WI38 (cell line): ENCODE results near the gene USP48.

Experiments used
- H3K4me3 ChIP-seq: 2 replicates; pipeline ENCODE4 v1.5.1; 2011; ENCODE audit warnings: low read depth, mild to moderate bottlenecking, control low read depth, low read length
- CTCF ChIP-seq: IDR thresholded peaks from 2 replicates; pipeline ENCODE4 v1.5.1; 2012; ENCODE audit warnings: low read depth, mild to moderate bottlenecking, control low read depth, low read length

The USP48 gene

GRCh38 chr1:21782868-21783678, at the start of gene USP48:
Gene USP48, minus strand, starts transcription at chr1:21783149. Its CDS starts 192 bp downstream, at chr1:21782957.
- H3K4me3 ChIP-seq = peak within 1 kb of the TSS; percentile 86
- no peak for TF ChIP-seq CTCF

GRCh38 chr1:21831454-21831970, 48.6 kb upstream of the USP48 start:
- no peak for TF ChIP-seq CTCF
- no peak overlapping the region for H3K4me3 ChIP-seq

DNA sequence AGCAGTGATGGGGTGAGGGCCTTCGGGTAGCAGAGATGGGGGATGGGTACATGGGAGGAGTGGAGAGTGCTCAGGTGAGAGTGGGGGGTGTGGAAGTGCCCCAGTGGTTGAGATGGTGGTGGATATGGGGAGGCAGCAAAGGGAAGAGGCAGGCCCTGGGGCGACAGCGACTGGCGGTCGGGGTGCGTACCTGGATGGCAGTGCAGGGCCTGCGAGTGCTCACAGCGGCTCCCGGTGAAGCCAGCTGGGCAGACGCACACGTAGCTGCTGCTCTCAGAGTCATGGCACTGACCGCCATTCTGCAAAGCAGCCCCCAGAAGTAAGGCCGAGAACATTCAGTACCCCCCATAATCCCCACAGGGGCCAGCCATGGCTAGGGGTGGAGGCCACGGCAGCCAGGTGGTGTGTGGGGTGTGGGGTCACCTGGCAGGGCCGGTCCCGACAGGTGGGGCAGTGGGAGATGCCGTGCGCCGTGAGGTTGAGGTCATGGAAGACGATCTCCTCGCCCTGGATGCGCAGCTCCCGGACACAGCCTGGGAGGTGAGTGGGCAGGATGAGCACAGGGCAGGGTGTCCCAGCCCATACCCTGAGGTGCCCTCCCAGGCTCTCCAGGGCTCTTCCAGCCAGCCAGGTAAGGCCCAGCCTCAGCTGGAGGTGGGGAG, 48.0 kb upstream of the USP48 start:
- no peak for TF ChIP-seq CTCF
- H3K4me3 ChIP-seq = no peak overlapping the region

- TF ChIP-seq CTCF = no peak
- no peak overlapping the region for H3K4me3 ChIP-seq
Observed at GRCh38 chr1:21829294-21829693, 46.3 kb upstream of the USP48 start.

DNA sequence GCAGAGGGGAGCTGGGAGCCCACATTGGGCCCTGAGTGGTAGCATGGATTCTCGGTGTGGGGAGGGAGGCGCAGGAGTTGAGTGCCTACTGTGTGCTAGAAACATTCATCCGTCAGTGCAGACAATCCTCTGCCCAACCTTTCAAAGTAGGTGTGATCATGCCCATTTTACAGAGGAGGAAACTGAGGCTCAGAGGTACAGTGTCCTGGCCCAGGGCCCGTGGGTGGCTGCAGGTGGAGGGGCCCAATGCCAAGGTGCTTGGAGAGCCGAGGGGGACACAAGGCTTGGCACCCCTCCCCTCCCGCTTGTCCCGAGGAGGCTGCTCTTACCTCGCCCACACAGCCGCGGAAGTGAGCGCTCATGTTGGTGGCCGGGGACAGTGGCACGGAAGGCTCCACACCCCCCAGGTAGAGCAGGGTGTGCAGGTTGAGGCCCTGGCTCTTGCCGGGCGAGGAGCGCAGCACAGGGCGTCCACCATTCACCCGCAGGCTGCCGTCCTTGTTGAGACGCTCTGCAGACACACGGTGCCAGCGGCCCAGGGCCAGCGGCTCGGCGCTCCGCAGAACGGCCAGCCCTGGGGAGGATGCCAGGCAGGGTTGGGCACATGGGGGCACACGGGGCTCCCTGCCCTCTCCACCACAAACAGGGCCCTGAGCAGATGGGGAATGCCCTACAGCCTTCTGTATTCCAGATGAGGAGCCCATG, 45.7 kb upstream of the USP48 start:
- H3K4me3 ChIP-seq = no peak overlapping the region
- TF ChIP-seq CTCF = no peak

GRCh38 chr1:21828075-21828474, 45.1 kb upstream of the USP48 start:
- H3K4me3 ChIP-seq = no peak overlapping the region
- no peak for TF ChIP-seq CTCF
